Neural cell (in vitro differentiated cells): Measurements from ENCODE around the gene EXOC6B. TPM values are rescaled to one million over a fixed set of nuclear protein-coding genes. Genes with fewer than 3 reads are reported as not detected.
A peak's percentile ranks its signal among the peaks of the same experiment; 100 is the strongest.

Source experiments
- H2AFZ ChIP-seq: fragments of 200-600, 300-800 bp; sonication (generic), shearing (Covaris generic); 2 replicates; pipeline ENCODE4 v1.6.0; 2014; ENCODE audit warnings: low read depth, mild to moderate bottlenecking, antibody characterized with exemption, low read length, moderate library complexity
- H3F3A ChIP-seq: fragments of 200-600 bp; shearing (Covaris generic); 2 replicates; pipeline ENCODE4 v1.6.1; 2016; ENCODE audit warnings: mild to moderate bottlenecking, moderate library complexity, mixed read lengths, antibody characterized with exemption, low read length; ENCODE audit not compliant: insufficient read depth, poor library complexity, severe bottlenecking
- H3K27ac ChIP-seq: fragments of 200-600, 300-800 bp; sonication (generic), shearing (Covaris generic); 2 replicates; pipeline ENCODE4 v1.5.1; 2014; ENCODE audit warnings: mild to moderate bottlenecking, low read length, moderate library complexity
- H3K27me3 ChIP-seq: fragments of 300-800, 200-600 bp; sonication (generic), shearing (Covaris generic); 2 replicates; pipeline ENCODE4 v1.6.0; 2014; ENCODE audit warnings: mild to moderate bottlenecking, low read depth, low read length, moderate library complexity; ENCODE audit not compliant: insufficient read depth
- H3K36me3 ChIP-seq: fragments of 300-800, 200-600 bp; sonication (generic), shearing (Covaris generic); 2 replicates; pipeline ENCODE4 v1.5.1; 2014; ENCODE audit warnings: mild to moderate bottlenecking, antibody characterized with exemption, low read length, moderate library complexity; ENCODE audit not compliant: insufficient read depth
- H3K4me2 ChIP-seq: fragments of 300-800, 200-600 bp; sonication (generic), shearing (Covaris generic); 2 replicates; pipeline ENCODE4 v1.6.0; 2014; ENCODE audit warnings: mild to moderate bottlenecking, low read length
- H3K4me3 ChIP-seq: fragments of 300-800, 200-600 bp; sonication (generic), shearing (Covaris generic); 2 replicates; pipeline ENCODE4 v1.5.1; 2014; ENCODE audit warnings: mild to moderate bottlenecking, low read length, moderate library complexity
- H3K79me2 ChIP-seq: fragments of 200-600 bp; shearing (Covaris generic); replicated peaks from 2 replicates; pipeline ENCODE4 v1.6.0; 2014; ENCODE audit warnings: mild to moderate bottlenecking, low read length, moderate library complexity; ENCODE audit not compliant: insufficient read depth
- H3K9ac ChIP-seq: fragments of 300-800, 200-600 bp; sonication (generic), shearing (Covaris generic); 2 replicates; pipeline ENCODE4 v1.6.1; 2016; ENCODE audit warnings: mild to moderate bottlenecking, low read length, mixed read lengths
- H3K9me2 ChIP-seq: fragments of 200-600 bp; shearing (Covaris generic); 2 replicates; pipeline ENCODE4 v1.6.1; 2016; ENCODE audit warnings: mild to moderate bottlenecking, low read length, mixed read lengths; ENCODE audit not compliant: insufficient read depth
- H3K9me3 ChIP-seq: fragments of 200-600, 300-800 bp; sonication (generic), shearing (Covaris generic); 2 replicates; pipeline ENCODE4 v1.6.1; 2016; ENCODE audit warnings: mild to moderate bottlenecking, mixed run types, low read length, moderate library complexity, mixed read lengths
- H4K20me1 ChIP-seq: fragments of 200-600 bp; shearing (Covaris generic); 2 replicates; pipeline ENCODE4 v1.6.1; 2016; ENCODE audit warnings: mild to moderate bottlenecking, mixed run types; ENCODE audit not compliant: insufficient read depth
- CTCF ChIP-seq: fragments of 450-650 bp; IDR thresholded peaks from 2 replicates; pipeline ENCODE4 v1.5.1; 2014; ENCODE audit warnings: antibody characterized with exemption, mild to moderate bottlenecking, moderate library complexity; ENCODE audit not compliant: poor library complexity, severe bottlenecking
- EP300 ChIP-seq: fragments of 450-650 bp; conservative IDR thresholded peaks from 2 replicates; pipeline ENCODE4 v1.6.1; 2014; ENCODE audit warnings: antibody characterized with exemption, mild to moderate bottlenecking, moderate library complexity; ENCODE audit not compliant: poor library complexity, severe bottlenecking
- EZH2 ChIP-seq: fragments of 200-600, 300-800 bp; shearing (Covaris generic), sonication (generic); IDR thresholded peaks from 2 replicates; pipeline ENCODE4 v1.6.1; 2014; ENCODE audit warnings: antibody characterized with exemption, low read length, borderline replicate concordance, mild to moderate bottlenecking; ENCODE audit not compliant: insufficient read depth, poor library complexity, severe bottlenecking
- MXI1 ChIP-seq: fragments of 450-650 bp; conservative IDR thresholded peaks from 2 replicates; pipeline ENCODE4 v1.6.1; 2014; ENCODE audit warnings: antibody characterized with exemption, mild to moderate bottlenecking; ENCODE audit not compliant: poor library complexity, severe bottlenecking
- POLR2AphosphoS5 ChIP-seq: IDR thresholded peaks from 2 replicates; pipeline ENCODE4 v1.6.1; 2012
- RAD21 ChIP-seq: fragments of 450-650 bp; conservative IDR thresholded peaks from 2 replicates; pipeline ENCODE4 v1.6.1; 2014; ENCODE audit warnings: antibody characterized with exemption, mild to moderate bottlenecking, moderate library complexity
- SMC3 ChIP-seq: fragments of 450-650 bp; conservative IDR thresholded peaks from 2 replicates; pipeline ENCODE4 v1.6.1; 2014; ENCODE audit warnings: antibody characterized with exemption, mild to moderate bottlenecking, moderate library complexity; ENCODE audit not compliant: poor library complexity
- TAF1 ChIP-seq: IDR thresholded peaks from 2 replicates; pipeline ENCODE4 v1.6.1; 2012; ENCODE audit warnings: low read depth
- polyA plus RNA-seq: library from polyadenylated mRNA; depleted of rRNA; stranded (reverse); fragments of >200 nt; gene quantifications from 2 replicates; pipeline ENCODE4 v1.2.3, GENCODE V29; 2014
- TF ChIP-seq, protein P1 (sequence below): IDR thresholded peaks from 2 replicates; pipeline ENCODE4 v1.6.1; 2012; ENCODE audit warnings: borderline replicate concordance

EXOC6B gene
- polyA plus RNA-seq, 1 donor from 2014 or later, result 23.4 TPM

GRCh38 chr2:72144632-72145288 is 681.1 kb downstream of the EXOC6B start:
- Histone ChIP-seq H3K9ac (no peak overlapping the region), H3K27me3 (peaks cover 87% of the 10 kb centered on the region), H3F3A (no peaks in the 10 kb centered on the region), H3K27ac (no peak overlapping the region), H4K20me1 (no peaks in the 10 kb centered on the region), H3K36me3 (no peaks in the 10 kb centered on the region), H3K9me3 (no peaks in the 10 kb centered on the region), H3K4me3 (peak overlapping the region; percentile 59), H2AFZ (no peak overlapping the region), H3K79me2 (no peaks in the 10 kb centered on the region), H3K4me2 (no peak overlapping the region), H3K9me2 (no peaks in the 10 kb centered on the region)
- TF ChIP-seq, protein P1, sequence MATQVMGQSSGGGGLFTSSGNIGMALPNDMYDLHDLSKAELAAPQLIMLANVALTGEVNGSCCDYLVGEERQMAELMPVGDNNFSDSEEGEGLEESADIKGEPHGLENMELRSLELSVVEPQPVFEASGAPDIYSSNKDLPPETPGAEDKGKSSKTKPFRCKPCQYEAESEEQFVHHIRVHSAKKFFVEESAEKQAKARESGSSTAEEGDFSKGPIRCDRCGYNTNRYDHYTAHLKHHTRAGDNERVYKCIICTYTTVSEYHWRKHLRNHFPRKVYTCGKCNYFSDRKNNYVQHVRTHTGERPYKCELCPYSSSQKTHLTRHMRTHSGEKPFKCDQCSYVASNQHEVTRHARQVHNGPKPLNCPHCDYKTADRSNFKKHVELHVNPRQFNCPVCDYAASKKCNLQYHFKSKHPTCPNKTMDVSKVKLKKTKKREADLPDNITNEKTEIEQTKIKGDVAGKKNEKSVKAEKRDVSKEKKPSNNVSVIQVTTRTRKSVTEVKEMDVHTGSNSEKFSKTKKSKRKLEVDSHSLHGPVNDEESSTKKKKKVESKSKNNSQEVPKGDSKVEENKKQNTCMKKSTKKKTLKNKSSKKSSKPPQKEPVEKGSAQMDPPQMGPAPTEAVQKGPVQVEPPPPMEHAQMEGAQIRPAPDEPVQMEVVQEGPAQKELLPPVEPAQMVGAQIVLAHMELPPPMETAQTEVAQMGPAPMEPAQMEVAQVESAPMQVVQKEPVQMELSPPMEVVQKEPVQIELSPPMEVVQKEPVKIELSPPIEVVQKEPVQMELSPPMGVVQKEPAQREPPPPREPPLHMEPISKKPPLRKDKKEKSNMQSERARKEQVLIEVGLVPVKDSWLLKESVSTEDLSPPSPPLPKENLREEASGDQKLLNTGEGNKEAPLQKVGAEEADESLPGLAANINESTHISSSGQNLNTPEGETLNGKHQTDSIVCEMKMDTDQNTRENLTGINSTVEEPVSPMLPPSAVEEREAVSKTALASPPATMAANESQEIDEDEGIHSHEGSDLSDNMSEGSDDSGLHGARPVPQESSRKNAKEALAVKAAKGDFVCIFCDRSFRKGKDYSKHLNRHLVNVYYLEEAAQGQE, result no peak
- TF ChIP-seq RAD21, result no peak
- TF ChIP-seq CTCF, result no peak
- peak; percentile 97 for TF ChIP-seq EZH2
- TF ChIP-seq SMC3, result no peak
- no peak for TF ChIP-seq POLR2AphosphoS5
- no peak for TF ChIP-seq MXI1
- no peak for TF ChIP-seq EP300

DNA sequence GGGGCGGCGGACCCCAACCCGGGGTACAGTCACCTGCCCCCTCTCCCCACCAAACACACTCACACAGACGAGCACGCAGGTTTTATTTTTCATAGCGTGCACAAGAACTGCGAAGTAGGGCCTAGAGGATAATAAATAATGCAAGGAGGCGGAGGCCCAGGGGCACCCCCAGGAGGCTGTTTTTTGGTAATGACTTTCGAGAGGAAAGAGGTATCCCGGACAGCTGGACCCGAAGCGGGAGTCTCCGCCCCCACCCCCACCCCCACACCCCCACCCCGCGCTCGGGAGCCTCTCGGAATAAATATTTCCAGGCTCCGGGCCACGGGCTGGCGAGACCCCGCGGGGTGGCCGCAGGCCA is 681.6 kb downstream of the EXOC6B start:
- Histone ChIP-seq H3K4me2 (no peak overlapping the region), H2AFZ (no peak overlapping the region), H3K36me3 (no peaks in the 10 kb centered on the region), H3K27ac (no peak overlapping the region), H3K9me3 (no peaks in the 10 kb centered on the region), H3K79me2 (no peaks in the 10 kb centered on the region), H3F3A (no peaks in the 10 kb centered on the region), H3K9ac (no peak overlapping the region), H3K9me2 (no peaks in the 10 kb centered on the region), H3K27me3 (peaks cover 81% of the 10 kb centered on the region), H3K4me3 (peak overlapping the region; percentile 62), H4K20me1 (no peaks in the 10 kb centered on the region)
- TF ChIP-seq SMC3, result no peak
- no peak for TF ChIP-seq EP300
- no peak for TF ChIP-seq TAF1
- TF ChIP-seq, protein P1, result no peak
- TF ChIP-seq RAD21, result no peak
- no peak for TF ChIP-seq CTCF
- TF ChIP-seq EZH2, result no peak
- no peak for TF ChIP-seq POLR2AphosphoS5
